Heart right ventricle (tissue), 16 donors: ENCODE data around the gene ILKAP. TPM values are rescaled to one million over a fixed set of nuclear protein-coding genes. Genes with fewer than 3 reads are reported as not detected.

Experiments
- ATAC-seq, 8 donors: fragments of 200-7000 bp; cut with Tn5 transposase; one replicate each; pipeline ENCODE4 v1.9.1; 2020; ENCODE audit warnings: mild to moderate bottlenecking in 8 of 8, moderate library complexity in 8 of 8, moderate number of reproducible peaks in 1 of 8
- DNase-seq, 2 donors: peaks; one replicate each; pipeline ENCODE4 v3.0.0-alpha.2; 2020
- H3K27ac ChIP-seq, 10 donors: fragments of 200-600 bp; sonication (generic) in 2 of 10; one replicate each; pipeline versions ENCODE4 v1.5.0 to v1.8.0; 2020 to 2022; ENCODE audit warnings: mild to moderate bottlenecking in 3 of 10
- H3K27me3 ChIP-seq, 7 donors: fragments of 200-600 bp; one replicate each; pipeline ENCODE4 v1.8.0; 2021 to 2022; ENCODE audit warnings: mild to moderate bottlenecking in 2 of 7
- H3K36me3 ChIP-seq, 9 donors: fragments of 200-600 bp; sonication (generic) in 1 of 9; one replicate each; pipeline versions ENCODE4 v1.5.0 to v1.8.0; 2020 to 2022; ENCODE audit warnings: mild to moderate bottlenecking in 2 of 9
- H3K4me1 ChIP-seq, 9 donors: fragments of 200-600 bp; sonication (generic) in 1 of 9; one replicate each; pipeline versions ENCODE4 v1.5.0 to v1.8.0; 2020 to 2022; ENCODE audit warnings: mild to moderate bottlenecking in 4 of 9
- H3K4me3 ChIP-seq, 10 donors: fragments of 200-600 bp; sonication (generic) in 2 of 10; one replicate each; pipeline versions ENCODE4 v1.5.0 to v1.8.0; 2020 to 2022; ENCODE audit warnings: mild to moderate bottlenecking in 7 of 10, moderate library complexity in 2 of 10
- H3K9me3 ChIP-seq, 11 donors: fragments of 200-600 bp in 10 of 11; sonication (generic) in 2 of 11; one replicate each; pipeline versions ENCODE4 v1.5.0 to v1.8.0; 2013 to 2022; ENCODE audit warnings: mild to moderate bottlenecking in 2 of 11, control low read depth in 1 of 11, moderate library complexity in 1 of 11
- WGBS, 2 donors: extraction: QIAGEN DNeasy Blood & Tissue Kit; methylation state at CpG; one replicate each; pipeline ENCODE4 v1.1.7; 2013; ENCODE audit warnings: inconsistent platforms in 1 of 2; 5-methylcytosine and 5-hydroxymethylcytosine counted together
- intact Hi-C, 10 donors: fragments of 100-400 bp; cut with DNase I; formaldehyde crosslinking; loops; one replicate each; pipeline versions ENCODE4 v1.11.1 to v1.14.2; 2022
- polyA plus RNA-seq, 2 donors: library from polyadenylated mRNA; stranded (reverse); fragments of 200-250 nt; gene quantifications; one replicate each; pipeline ENCODE4 v1.2.3, GENCODE V29; 2013
- total RNA-seq, 10 donors: library from RNA; stranded (reverse); fragmentation: NEBNext Ultra II Directional in 3 of 10; extraction: Animal tissue kit (Norgen Biotek cat#: 25700) in 3 of 10; gene quantifications; one replicate each; pipeline versions ENCODE4 v1.2.1 to v1.2.4, GENCODE V29; 2021 to 2023
- TF ChIP-seq, protein P1 (sequence below), 9 donors: fragments of 200-600 bp; sonication (generic) in 2 of 9; IDR thresholded peaks; one replicate each; pipeline versions ENCODE4 v1.5.0 to v1.8.0; 2021 to 2022; ENCODE audit warnings: antibody characterized with exemption in 9 of 9, mild to moderate bottlenecking in 5 of 9, moderate library complexity in 1 of 9
- donor health status: Arrhythmogenic right ventricular cardiomyopathy.
- donor health status: ischemic (EF 13 %, LVEDD 7.1; RV severe dilation, severe dysfunction).
- donor health status: healthy with polysubstance abuse.
- donor health status: DM: no; HTN: yes; CAD: no.
- donor health status: DM: no; HTN: no; CAD: no.
- donor health status: ischemic (EF 25% LVEDD 6.9; RV normal size, moderate dysfunction).
- donor health status: ischemic (EF 25% LVEDD 5.7; RV mildly dilated, moderate dysfunction).
- donor health status: healthy.
- donor health status: DM: yes; HTN: yes; CAD: no.
- donor health status: Ischemic cardiomyopathy.
- donor health status: ischemic (EF 35%, LVEDD 5.7; RV mildly dilated, moderate dysfunction).
- donor health status: nonischemic (EF 11% LVEDD 7.7; RV severe dilation, severe dysfunction).
- donor health status: DM: yes; HTN: yes; CAD: no.
- donor health status: PGD.
- donor health status: ischemic (EF 29% LVEDD 5.4; RV normal size, mild dysfunction).
- donor health status: nonischemic (EF 23%, LVEDD 6.1; RV moderate dilation, normal function).

The ILKAP gene
- total and polyA plus RNA-seq, 12 donors = 19.6 to 83.9 (median 25.6) TPM

DNA sequence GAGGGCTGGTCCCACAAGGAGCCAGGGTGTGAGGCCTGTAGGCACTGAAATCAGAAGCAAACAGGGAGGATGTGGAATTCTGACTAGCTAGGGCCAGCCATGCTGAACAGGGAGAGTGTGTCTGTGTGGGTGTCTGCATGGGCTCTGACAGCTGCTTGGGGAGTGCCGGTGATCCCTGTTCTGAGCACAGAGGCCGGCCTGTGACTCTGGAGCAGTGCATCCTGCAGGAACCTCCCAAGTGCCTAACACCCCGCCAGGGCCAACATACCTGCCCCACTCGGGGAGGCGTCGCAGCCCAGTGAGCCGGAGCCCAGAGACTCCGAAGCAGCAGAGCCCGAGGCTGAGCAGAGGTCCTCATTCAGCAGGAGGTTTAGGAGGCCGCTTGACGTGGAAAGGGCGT lies 47.8 kb upstream of the ILKAP start:
- Histone ChIP-seq H3K9me3 (no peaks in the 10 kb centered on the region), H3K4me1 (no peaks in the 10 kb centered on the region), H3K4me3 (no peak overlapping the region), H3K36me3 (peaks cover 0 to 100% (median 63%) of the 10 kb centered on the region in 9 donors), H3K27ac (no peak overlapping the region), H3K27me3 (no peaks in the 10 kb centered on the region)
- ATAC-seq = no peak
- 96 to 98% methylated on average over 12 of the region's 12 CpGs for WGBS, 2 donors
- intact Hi-C loops = loop anchor here in 2 of 10 donors (10.0 kb wide), 3 partner anchors 67 to 387 kb away; partner anchors contain the start of gene SCLY (in 1 of the 2)
- TF ChIP-seq, protein P1, sequence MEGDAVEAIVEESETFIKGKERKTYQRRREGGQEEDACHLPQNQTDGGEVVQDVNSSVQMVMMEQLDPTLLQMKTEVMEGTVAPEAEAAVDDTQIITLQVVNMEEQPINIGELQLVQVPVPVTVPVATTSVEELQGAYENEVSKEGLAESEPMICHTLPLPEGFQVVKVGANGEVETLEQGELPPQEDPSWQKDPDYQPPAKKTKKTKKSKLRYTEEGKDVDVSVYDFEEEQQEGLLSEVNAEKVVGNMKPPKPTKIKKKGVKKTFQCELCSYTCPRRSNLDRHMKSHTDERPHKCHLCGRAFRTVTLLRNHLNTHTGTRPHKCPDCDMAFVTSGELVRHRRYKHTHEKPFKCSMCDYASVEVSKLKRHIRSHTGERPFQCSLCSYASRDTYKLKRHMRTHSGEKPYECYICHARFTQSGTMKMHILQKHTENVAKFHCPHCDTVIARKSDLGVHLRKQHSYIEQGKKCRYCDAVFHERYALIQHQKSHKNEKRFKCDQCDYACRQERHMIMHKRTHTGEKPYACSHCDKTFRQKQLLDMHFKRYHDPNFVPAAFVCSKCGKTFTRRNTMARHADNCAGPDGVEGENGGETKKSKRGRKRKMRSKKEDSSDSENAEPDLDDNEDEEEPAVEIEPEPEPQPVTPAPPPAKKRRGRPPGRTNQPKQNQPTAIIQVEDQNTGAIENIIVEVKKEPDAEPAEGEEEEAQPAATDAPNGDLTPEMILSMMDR (IDR thresholded peaks at IDR 0.05) = no peak
- DNase-seq = peak in 1 of 2 donors; percentile 6

DNA sequence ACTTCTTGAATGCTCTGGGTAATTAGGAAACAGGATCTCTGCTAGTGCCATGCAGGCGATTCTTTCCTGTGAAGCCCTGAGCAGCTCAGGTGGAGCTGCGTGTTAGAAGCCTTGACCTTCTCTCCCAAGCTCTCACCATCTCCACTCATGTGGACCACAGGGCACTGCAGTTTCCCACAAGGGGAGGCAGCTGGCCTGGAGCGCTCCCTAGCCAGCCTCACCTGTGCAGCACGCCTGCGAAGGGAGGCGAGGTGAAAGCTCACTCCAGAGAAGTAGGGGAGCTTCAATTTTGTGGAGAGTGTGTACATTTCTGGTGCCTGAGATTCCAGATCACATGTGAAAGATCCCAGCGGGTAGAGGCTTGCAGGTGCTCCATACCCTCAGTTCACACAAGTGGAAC lies 47.4 kb upstream of the ILKAP start:
- intact Hi-C loops = loop anchor here in 2 of 10 donors (10.0 kb wide), 3 partner anchors 66 to 386 kb away; partner anchors contain the start of gene SCLY (in 1 of the 2)
- H3K36me3 ChIP-seq = peaks cover 0 to 100% (median 61%) of the 10 kb centered on the region in 9 donors
- H3K9me3 ChIP-seq = no peaks in the 10 kb centered on the region
- H3K4me3 ChIP-seq = no peak overlapping the region
- TF ChIP-seq, protein P1 (IDR thresholded peaks at IDR 0.05) = no peak
- H3K27me3 ChIP-seq = no peaks in the 10 kb centered on the region
- WGBS, 2 donors = 96 to 99% methylated on average over 7 of the region's 7 CpGs
- peak in 1 of 2 donors; percentile 1 for DNase-seq
- H3K27ac ChIP-seq = no peak overlapping the region
- H3K4me1 ChIP-seq = no peaks in the 10 kb centered on the region
- no peak for ATAC-seq

DNA sequence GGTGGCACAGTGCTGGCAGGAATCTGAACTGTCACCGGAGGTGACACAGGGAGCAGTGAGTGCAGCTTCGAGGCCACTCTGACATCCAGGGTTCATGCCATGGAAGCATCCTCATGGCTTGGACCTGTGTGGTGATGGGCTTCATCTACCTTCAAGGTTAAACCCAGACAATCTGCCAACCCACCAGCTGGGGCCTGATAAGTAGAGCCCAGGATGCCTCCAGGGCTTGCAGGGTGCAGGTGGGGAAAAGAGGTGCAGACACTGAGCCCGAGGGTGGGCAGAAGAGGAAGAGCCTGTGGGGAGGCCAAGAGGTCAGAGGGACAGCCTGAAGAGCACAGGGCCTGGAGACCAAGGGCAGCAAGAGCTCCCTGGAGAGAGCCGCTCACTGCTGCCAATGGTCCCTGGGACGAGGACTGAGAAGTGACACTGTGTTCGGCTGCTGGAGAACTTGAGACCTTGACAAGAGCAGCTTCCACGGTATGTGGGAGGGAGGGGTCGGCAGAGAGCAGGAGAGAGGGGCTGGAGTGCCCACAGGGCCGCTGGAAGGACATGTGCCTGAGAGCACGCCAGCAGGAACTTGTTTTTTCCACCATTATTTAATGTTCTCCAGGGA lies 44.5 kb upstream of the ILKAP start:
- TF ChIP-seq, protein P1 (IDR thresholded peaks at IDR 0.05) = no peak
- peak in 1 of 8 donors; percentile 5 for ATAC-seq
- no peaks in the 10 kb centered on the region for H3K27me3 ChIP-seq
- H3K27ac ChIP-seq = no peak overlapping the region
- intact Hi-C loops = no loop called here
- 69 to 75% methylated on average over 10 of the region's 10 CpGs for WGBS, 2 donors
- DNase-seq = peak in 1 of 2 donors; percentile 8
- H3K4me1 ChIP-seq = peaks cover 1 to 8% (median 6%) of the 10 kb centered on the region in 9 donors
- H3K36me3 ChIP-seq = peaks cover 0 to 94% (median 52%) of the 10 kb centered on the region in 9 donors
- H3K4me3 ChIP-seq = no peak overlapping the region
- no peaks in the 10 kb centered on the region for H3K9me3 ChIP-seq

DNA sequence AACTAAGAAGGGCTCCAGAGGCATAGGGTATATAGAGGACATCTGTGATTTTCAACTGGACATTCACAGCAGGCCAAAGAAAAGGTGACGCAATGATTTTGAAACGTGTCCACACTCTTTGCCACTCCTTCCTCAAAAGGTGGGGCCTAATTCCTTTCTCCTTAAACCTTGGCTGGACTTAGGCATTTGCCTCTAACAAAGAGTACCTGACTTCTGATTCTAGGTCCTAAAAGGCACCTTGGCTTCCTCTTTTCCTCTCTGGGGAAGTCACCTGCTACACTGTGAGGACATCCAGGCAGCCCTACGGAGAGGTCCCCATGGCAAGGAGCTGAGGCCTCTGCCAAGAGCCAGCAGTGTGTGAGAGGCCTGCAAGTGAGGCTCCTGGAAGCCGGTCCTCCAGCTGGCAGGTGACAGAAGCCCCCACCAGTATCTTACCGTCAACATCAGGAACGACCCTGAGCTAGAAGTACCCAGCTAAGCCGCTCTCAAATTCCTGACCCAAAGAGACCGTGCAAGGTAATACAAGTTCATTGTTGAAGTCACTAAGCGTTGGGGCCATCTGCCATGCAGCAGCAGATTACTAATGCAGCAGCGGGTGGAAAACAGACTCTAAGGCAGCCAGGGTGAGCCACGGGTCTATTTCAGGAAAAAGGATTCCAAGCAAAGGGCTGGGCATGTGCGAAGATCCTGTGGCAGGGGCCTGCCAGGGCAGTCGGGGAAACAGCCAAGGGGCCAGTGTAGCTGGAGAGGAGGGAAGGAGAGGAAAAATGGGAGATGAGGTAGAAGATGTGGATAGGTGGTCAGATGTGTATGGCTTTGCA lies 43.7 kb upstream of the ILKAP start:
- intact Hi-C loops = no loop called here
- Histone ChIP-seq H3K9me3 (no peaks in the 10 kb centered on the region), H3K4me1 (peaks cover 9 to 16% (median 12%) of the 10 kb centered on the region in 9 donors), H3K36me3 (peaks cover 0 to 86% (median 44%) of the 10 kb centered on the region in 9 donors), H3K4me3 (no peak overlapping the region), H3K27ac (peak overlapping the region in 2 of 10 donors; percentile 28 to 53), H3K27me3 (no peaks in the 10 kb centered on the region)
- 85 to 90% methylated on average over 13 of the region's 13 CpGs for WGBS, 2 donors
- TF ChIP-seq, protein P1 (IDR thresholded peaks at IDR 0.05) = no peak
- ATAC-seq (peak in 3 of 8 donors; percentile 6 to 32 (median 24)), DNase-seq (no peak)
